GM12878 (cell line): ENCODE results near the gene TANC1. TPM values are rescaled to one million over a fixed set of nuclear protein-coding genes. Genes with fewer than 3 reads are reported as not detected.

Experiments used
- ATAC-seq: fragments of 200-7000 bp; cut with Tn5 transposase; 3 replicates; pipeline ENCODE4 v1.9.1; 2020; ENCODE audit warnings: mild to moderate bottlenecking, moderate library complexity
- BruUV-seq: library from RNA; stranded (reverse); fragments of 400-500 nt; replicated peaks from 2 replicates; lab custom pipeline; 2021; lab: Mats Ljungman, UMichigan
- CTCF ChIA-PET: fragments of 300-600 bp; sonication (Branson Sonifier 250); formaldehyde crosslinking; extraction: SDS; loops from one replicate; lab custom pipeline; 2021; ENCODE audit warnings: inconsistent platforms; lab: Yijun Ruan, JAX
- POLR2A ChIA-PET: fragments of 350-600 bp; formaldehyde crosslinking; extraction: SDS; loops from one replicate; lab custom pipeline; 2021; ENCODE audit warnings: inconsistent platforms; lab: Charles Lee
- RAD21 ChIA-PET: fragments of 300-600 bp; sonication (Branson Sonifier 250); formaldehyde crosslinking; loops from one replicate; lab custom pipeline; 2023; ENCODE audit warnings: antibody characterized with exemption; ENCODE audit not compliant: unreplicated experiment; lab: Charles Lee
- SMC1A ChIA-PET: fragments of 300-600 bp; sonication (Branson Sonifier 250); formaldehyde crosslinking; loops from one replicate; lab custom pipeline; 2023; ENCODE audit not compliant: unreplicated experiment, uncharacterized antibody; lab: Charles Lee
- DNase-seq: peaks from one replicate; pipeline ENCODE4 v3.0.0-alpha.2; 2011; ENCODE audit warnings: low read depth, low spot score
- FAIRE-seq: peaks from 3 replicates; lab custom pipeline; 2011; peaks lifted over from hg19 to GRCh38; lab: Jason Lieb, UNC
- H2AFZ ChIP-seq: 2 replicates; pipeline ENCODE4 v1.6.0; 2011; ENCODE audit warnings: low read depth, low read length, control low read depth; ENCODE audit not compliant: control insufficient read depth
- H3K27ac ChIP-seq: 2 replicates; pipeline ENCODE4 v1.5.1; 2011; ENCODE audit warnings: control low read depth; ENCODE audit not compliant: control insufficient read depth, insufficient read depth
- H3K27me3 ChIP-seq, 2 experiments: replicated peaks in 1 of 2; 2 replicates each; pipeline versions ENCODE4 v1.6.0 to v1.6.1; 2011; ENCODE audit warnings: low read length in 1 of 2; ENCODE audit not compliant: control insufficient read depth in 2 of 2, insufficient read depth in 2 of 2
- H3K36me3 ChIP-seq, 2 experiments: 2 replicates each; pipeline ENCODE4 v1.5.1; 2011; ENCODE audit warnings: low read length in 1 of 2; ENCODE audit not compliant: control insufficient read depth in 2 of 2, insufficient read depth in 2 of 2
- H3K4me1 ChIP-seq: 2 replicates; pipeline ENCODE4 v1.6.1; 2011; ENCODE audit warnings: mild to moderate bottlenecking, low read length, moderate library complexity, mixed read lengths; ENCODE audit not compliant: control insufficient read depth, insufficient read depth
- H3K4me2 ChIP-seq: 2 replicates; pipeline ENCODE4 v1.6.0; 2011; ENCODE audit warnings: control low read depth; ENCODE audit not compliant: control insufficient read depth, insufficient read depth
- H3K4me3 ChIP-seq: fragments of 200-600 bp; sonication (generic); 2 replicates; pipeline ENCODE4 v1.5.1; 2016
- H3K79me2 ChIP-seq: 2 replicates; pipeline ENCODE4 v1.6.0; 2011; ENCODE audit warnings: low read length; ENCODE audit not compliant: control insufficient read depth, insufficient read depth
- H3K9ac ChIP-seq: 2 replicates; pipeline ENCODE4 v1.8.0; 2011; ENCODE audit warnings: low read length, control low read depth, mixed read lengths; ENCODE audit not compliant: control insufficient read depth, insufficient read depth
- H3K9me3 ChIP-seq: replicated peaks from 3 replicates; pipeline ENCODE4 v1.5.1; 2011; ENCODE audit warnings: mild to moderate bottlenecking, low read length; ENCODE audit not compliant: control insufficient read depth, insufficient read depth
- H4K20me1 ChIP-seq: 2 replicates; pipeline ENCODE4 v1.6.0; 2011; ENCODE audit not compliant: control insufficient read depth, insufficient read depth
- ATF2 ChIP-seq: IDR thresholded peaks from 2 replicates; pipeline ENCODE4 v1.6.1; 2012; ENCODE audit warnings: low read length, inconsistent platforms
- ATF3 ChIP-seq: IDR thresholded peaks from 2 replicates; pipeline ENCODE4 v1.6.1; 2011; ENCODE audit warnings: low read depth, mild to moderate bottlenecking, low read length, moderate library complexity, borderline replicate concordance; ENCODE audit errors: extremely low read depth
- CREM ChIP-seq: IDR thresholded peaks from 2 replicates; pipeline ENCODE4 v1.6.1; 2014; ENCODE audit warnings: antibody characterized with exemption, low read depth
- EED ChIP-seq: sonication (generic); IDR thresholded peaks from 2 replicates; pipeline ENCODE4 v1.6.1; 2016; ENCODE audit warnings: antibody characterized with exemption, low read depth
- ELK1 ChIP-seq: IDR thresholded peaks from 2 replicates; pipeline ENCODE4 v1.6.1; 2012; ENCODE audit warnings: low read depth, low read length, improper control_type of control experiment
- MAX ChIP-seq: IDR thresholded peaks from 2 replicates; pipeline ENCODE4 v1.6.1; 2012; ENCODE audit warnings: low read depth, low read length, improper control_type of control experiment
- MEF2A ChIP-seq: IDR thresholded peaks from 2 replicates; pipeline ENCODE4 v1.6.1; 2011; ENCODE audit warnings: low read depth, mild to moderate bottlenecking, low read length, moderate library complexity; ENCODE audit not compliant: insufficient read depth
- NFYA ChIP-seq: IDR thresholded peaks from 2 replicates; pipeline ENCODE4 v1.6.1; 2011; ENCODE audit warnings: low read depth, mild to moderate bottlenecking, low read length, improper control_type of control experiment, borderline replicate concordance
- NFYB ChIP-seq: IDR thresholded peaks from 2 replicates; pipeline ENCODE4 v1.6.1; 2011; ENCODE audit warnings: low read depth, mild to moderate bottlenecking, low read length, improper control_type of control experiment, moderate library complexity; ENCODE audit not compliant: insufficient read depth
- NRF1 ChIP-seq: conservative IDR thresholded peaks from 2 replicates; pipeline ENCODE4 v1.6.1; 2011; ENCODE audit warnings: mild to moderate bottlenecking, low read depth, low read length, improper control_type of control experiment
- PKNOX1 ChIP-seq: fragments of 450-650 bp; IDR thresholded peaks from 2 replicates; pipeline ENCODE4 v1.6.1; 2016; ENCODE audit warnings: mild to moderate bottlenecking
- RAD51 ChIP-seq: fragments of 450-650 bp; IDR thresholded peaks from 2 replicates; pipeline ENCODE4 v1.6.1; 2016; ENCODE audit warnings: moderate library complexity, mild to moderate bottlenecking, inconsistent platforms
- RBBP5 ChIP-seq: fragments of 200-600 bp; sonication (generic); conservative IDR thresholded peaks from 2 replicates; pipeline ENCODE4 v1.6.1; 2016
- SREBF1 ChIP-seq: IDR thresholded peaks from 2 replicates; pipeline ENCODE4 v1.6.1; 2012; ENCODE audit warnings: mild to moderate bottlenecking, low read length
- ZNF24 ChIP-seq: fragments of 450-650 bp; IDR thresholded peaks from 2 replicates; pipeline ENCODE4 v1.6.1; 2017; ENCODE audit warnings: antibody characterized with exemption, mild to moderate bottlenecking
- ZSCAN29 ChIP-seq: fragments of 450-650 bp; IDR thresholded peaks from 2 replicates; pipeline ENCODE4 v1.6.1; 2017; ENCODE audit warnings: mild to moderate bottlenecking, moderate library complexity
- ZZZ3 ChIP-seq: IDR thresholded peaks from 2 replicates; pipeline ENCODE4 v1.6.1; 2011; ENCODE audit warnings: low read depth; ENCODE audit not compliant: control insufficient read depth, insufficient read length
- WGBS: methylation state at CpG from one replicate; pipeline ENCODE4 v1.1.6; 2016; ENCODE audit warnings: low lambda C conversion rate; ENCODE audit not compliant: insufficient replicate concordance, insufficient coverage; ENCODE audit errors: missing lambda C conversion rate; 5-methylcytosine and 5-hydroxymethylcytosine counted together
- in situ Hi-C: fragments of 300-500 bp; cut with MboI; formaldehyde crosslinking; loops from 9 replicates; pipeline ENCODE4 v1.14.3; 2018; ENCODE audit warnings: mixed read lengths
- intact Hi-C: fragments of 100-400 bp; cut with micrococcal nuclease; formaldehyde crosslinking; loops from one replicate; pipeline ENCODE4 v1.14.2; 2022; ENCODE audit not compliant: unreplicated experiment
- polyA plus RNA-seq, 11 experiments: library from polyadenylated mRNA; depleted of rRNA in 4 of 11; unstranded in 6 of 11; stranded (reverse) in 5 of 11; fragments of >200 nt; fragmentation: Nextera tagmentation in 4 of 11; fragmentation: Illumina TruSeq in 1 of 11; extraction: Ambion mirVana in 4 of 11; extraction: Trizol in 1 of 11; gene quantifications; 1 replicate in 1 of 11; 2 replicates in 10 of 11; pipeline versions ENCODE4 v1.2.1 to v1.2.3, GENCODE V29; 2011 to 2016; ENCODE audit warnings: inconsistent platforms in 2 of 11, missing spikeins in 2 of 11, low read depth in 1 of 11
- total RNA-seq, 4 experiments: library from RNA; depleted of rRNA in 3 of 4; stranded (reverse); fragments of >200 nt in 3 of 4; fragmentation: Illumina TruSeq in 1 of 4; extraction: Trizol in 1 of 4; gene quantifications; 2 replicates each; pipeline versions ENCODE4 v1.2.1 to v1.2.3, GENCODE V29; 2013 to 2021

Gene TANC1
- total and polyA plus RNA-seq, 10 of the 15 experiments (the other 5 are each of a cell fraction or from before 2014, with no cell fraction given), result 0.05 to 5.0 (median 0.34) TPM

- no peak; the same call in 1 of the 3 replicates for ATAC-seq
- no TSS peak for BruUV-seq
- in situ Hi-C loops, result no loop called here
Observed at GRCh38 chr2:159174759-159175158, 206.3 kb downstream of the TANC1 start.

More at GRCh38 chr2:159174759-159175158, 206.3 kb downstream of the TANC1 start:
- WGBS, result 61% methylated on average over 9 of the region's 9 CpGs
- FAIRE-seq (no peak), DNase-seq (no peak)
- H3K9me3 ChIP-seq, result no peaks in the 10 kb centered on the region
- H3K4me1 ChIP-seq, result no peaks in the 10 kb centered on the region
- POLR2A ChIA-PET, result no interaction called here
- SMC1A ChIA-PET, result interaction anchor here (1.9 kb wide), 1 partner anchor 11 kb away, joined by 6 read pairs; no protein-coding TSS in a partner anchor
- CTCF ChIA-PET, result interaction anchor here (0.5 to 2.3 kb wide), 3 partner anchors 11 to 793 kb away, joined by 3 to 11 read pairs (median 3); no protein-coding TSS in a partner anchor
- H3K4me3 ChIP-seq, result no peak overlapping the region
- no peak overlapping the region for H2AFZ ChIP-seq
- H3K4me2 ChIP-seq, result no peak overlapping the region
- intact Hi-C loops, result no loop called here
- H3K27ac ChIP-seq, result no peak overlapping the region
- TF ChIP-seq RAD51, result no peak
- no peak for TF ChIP-seq SREBF1
- no peak for TF ChIP-seq NRF1
- no peak for TF ChIP-seq PKNOX1
- no peak for TF ChIP-seq RBBP5
- TF ChIP-seq CREM, result no peak
- no peak for TF ChIP-seq ATF2
- TF ChIP-seq NFYB, result no peak
- TF ChIP-seq MEF2A, result no peak
- no peak for TF ChIP-seq ATF3
- TF ChIP-seq ZSCAN29, result no peak
- TF ChIP-seq EED, result no peak
- TF ChIP-seq NFYA, result no peak
- no peak for TF ChIP-seq MAX
- TF ChIP-seq ZZZ3, result no peak
- TF ChIP-seq ELK1, result no peak
- TF ChIP-seq ZNF24, result no peak
- no peaks in the 10 kb centered on the region for H3K36me3 ChIP-seq
- no peaks in the 10 kb centered on the region; the same call in 1 of the 2 replicates for H4K20me1 ChIP-seq
- H3K27me3 ChIP-seq, result no peaks in the 10 kb centered on the region
- RAD21 ChIA-PET, result no interaction called here
- H3K9ac ChIP-seq, result no peak overlapping the region
- H3K79me2 ChIP-seq, result no peaks in the 10 kb centered on the region
